ENCODE results near the gene NRDE2.
"Not testable (repeated sequence)": the region's sequence is repeated elsewhere in the genome, so short reads cannot be mapped to it uniquely, and the experiment has no call there.

NRDE2 gene

GRCh38 chr14:90341784-90342183 lies 10.0 kb upstream of the NRDE2 start:
- DNase-seq (ENCODE audit: low read depth), result no peak

- DNase-seq (ENCODE audit: low read depth), result not testable (repeated sequence)
Observed at GRCh38 chr14:90341232-90341631, 9.5 kb upstream of the NRDE2 start.

DNA sequence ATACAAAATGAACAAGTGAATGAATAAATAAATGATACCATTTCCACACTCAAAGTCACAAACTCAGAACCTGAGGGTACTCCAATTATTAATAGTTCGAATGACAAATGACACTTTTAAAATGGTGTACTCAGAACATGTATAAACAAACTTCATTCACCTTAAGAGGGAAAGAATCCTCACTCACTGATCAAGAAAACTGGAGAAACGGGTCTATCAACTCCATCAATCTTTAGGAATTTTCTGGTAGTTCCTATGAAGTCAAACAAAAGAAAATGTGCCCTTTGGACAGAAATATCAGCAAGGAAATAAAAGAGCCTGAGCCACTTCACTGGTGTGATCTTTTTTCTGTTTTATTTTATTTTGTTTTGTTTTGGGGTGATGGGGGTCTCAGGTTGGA lies 5.2 kb upstream of the NRDE2 start:
- no peak for DNase-seq (ENCODE audit: low read depth)

- DNase-seq (ENCODE audit: low read depth), result no peak
Observed at GRCh38 chr14:90336401-90336800, 4.7 kb upstream of the NRDE2 start.

DNA sequence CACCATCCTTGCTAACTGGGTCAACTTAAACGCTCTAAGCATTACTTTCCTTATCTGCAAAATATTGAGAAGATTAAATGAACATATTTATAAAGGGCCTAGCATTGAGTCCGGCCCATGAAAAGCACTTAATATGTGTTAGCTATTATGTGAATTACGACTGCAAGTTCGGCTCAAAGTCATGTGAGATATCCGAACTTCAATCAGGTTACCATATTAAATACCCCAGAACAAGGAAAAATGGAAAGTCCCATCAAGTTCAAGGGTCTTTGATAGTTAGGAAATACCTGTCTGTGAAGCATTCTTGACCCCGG lies 487 bp upstream of the NRDE2 start:
- peak; percentile 8 for DNase-seq (ENCODE audit: low read depth)

DNA sequence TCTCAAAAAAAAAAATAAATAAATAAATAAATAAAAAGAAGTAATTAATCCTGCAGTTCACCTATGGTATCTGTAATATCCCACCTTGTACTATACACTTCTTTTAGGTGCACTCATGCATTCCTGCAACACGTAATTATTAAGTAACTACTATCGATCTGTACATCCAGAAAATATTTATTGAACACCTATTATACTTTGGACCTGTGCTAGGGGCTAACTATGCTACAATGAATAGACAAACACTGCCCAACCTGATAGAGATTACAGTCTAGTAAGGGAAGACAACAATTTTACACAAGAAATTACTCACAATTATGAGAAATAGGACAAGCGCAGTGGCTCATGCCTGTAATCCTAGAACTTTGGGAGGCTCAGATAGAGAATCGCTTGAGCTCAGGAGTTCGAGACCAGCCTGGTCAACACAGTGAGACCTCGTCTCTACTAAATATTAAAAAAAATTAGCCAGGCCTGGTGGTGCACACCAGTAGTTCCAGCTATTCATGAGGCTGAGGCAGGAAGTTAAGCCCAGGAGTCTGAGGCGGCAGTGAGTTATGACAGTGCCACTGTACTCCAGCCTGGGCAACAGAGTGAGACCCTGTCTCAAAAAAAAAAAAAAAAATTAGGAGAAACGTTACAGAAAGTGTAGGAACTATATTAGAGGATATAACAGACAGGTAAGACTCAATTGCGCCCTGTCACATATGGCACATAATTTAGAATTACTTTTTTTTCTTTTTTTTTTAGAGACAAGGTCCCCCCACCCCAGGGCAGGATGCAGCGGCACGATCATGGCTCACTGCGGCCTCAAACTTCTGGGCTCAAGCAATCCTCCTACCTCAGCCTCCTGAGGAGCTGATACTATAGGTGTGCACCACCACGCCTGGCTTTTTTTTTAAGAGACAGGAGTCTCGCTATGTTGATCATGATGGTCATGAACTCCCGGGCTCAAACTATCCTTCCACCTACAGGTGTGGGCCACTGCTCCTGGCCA lies 1.2 kb downstream of the NRDE2 start:
- DNase-seq (ENCODE audit: low read depth), result no peak

DNA sequence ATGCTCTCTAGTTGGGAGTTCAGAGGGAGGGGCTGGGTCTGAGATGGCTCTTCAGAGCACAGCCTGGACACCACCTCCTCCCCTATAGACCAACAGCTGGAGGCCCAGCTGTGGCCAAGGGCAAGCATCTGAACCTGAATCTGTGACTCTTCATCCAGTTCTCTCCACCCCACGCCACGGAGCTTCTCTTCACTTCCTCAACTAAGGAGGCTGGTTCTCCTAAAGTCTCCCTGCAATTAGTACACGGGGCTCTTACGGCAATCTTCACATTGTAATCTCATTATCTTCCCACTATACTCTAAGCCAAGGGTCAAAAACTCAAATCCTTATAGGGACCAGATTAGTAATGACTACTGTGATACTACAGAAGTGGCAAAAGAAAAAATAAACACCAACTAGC lies 9.8 kb downstream of the NRDE2 start:
- no peak for DNase-seq (ENCODE audit: low read depth)

GRCh38 chr14:90319634-90320541 lies 11.9 kb downstream of the NRDE2 start:
- no peak for DNase-seq (ENCODE audit: low read depth)

DNA sequence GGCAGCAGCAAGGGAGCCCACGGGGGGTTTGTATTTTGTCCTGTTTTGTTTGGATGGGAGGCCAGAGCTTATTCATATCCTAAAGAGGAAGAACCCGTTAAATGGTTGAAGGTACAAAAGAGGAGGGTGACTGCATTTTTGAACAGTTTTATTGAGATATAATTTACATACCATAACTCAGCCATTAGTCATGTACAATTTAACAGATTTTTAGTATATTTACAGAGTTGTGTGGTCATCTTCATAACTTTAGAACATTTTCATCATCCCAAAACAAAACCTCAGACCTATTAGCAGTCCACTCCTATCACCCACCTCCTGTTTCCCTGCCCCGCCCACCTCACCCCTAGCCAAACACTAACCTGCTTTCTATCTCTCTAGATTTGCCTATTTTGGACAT lies 12.6 kb downstream of the NRDE2 start:
- peak; percentile 29 for DNase-seq (ENCODE audit: low read depth)

DNA sequence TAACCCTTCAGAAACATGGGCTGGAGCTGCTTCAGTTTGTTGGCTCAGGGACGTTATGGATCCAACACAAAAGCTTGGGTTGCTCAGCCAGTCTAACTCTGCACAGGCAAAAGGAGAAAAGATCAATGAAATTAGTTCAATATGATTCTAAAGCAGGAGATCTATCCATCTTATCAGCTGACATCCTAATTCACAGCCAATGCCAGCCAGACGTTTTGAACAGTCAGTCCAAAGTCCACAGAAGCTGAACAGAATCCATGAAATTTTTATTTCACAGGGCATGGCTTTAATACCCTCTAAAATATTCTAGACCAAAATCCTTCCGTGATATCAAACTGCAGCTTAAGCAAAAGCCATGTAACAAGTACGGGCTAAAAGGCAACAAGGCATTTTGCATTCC lies 13.7 kb downstream of the NRDE2 start:
- no peak for DNase-seq (ENCODE audit: low read depth)

- no peak for DNase-seq (ENCODE audit: low read depth)
Observed at GRCh38 chr14:90317286-90317685, 14.5 kb downstream of the NRDE2 start.

- DNase-seq (ENCODE audit: low read depth), result no peak
Observed at GRCh38 chr14:90308561-90308960, 23.2 kb downstream of the NRDE2 start.

DNA sequence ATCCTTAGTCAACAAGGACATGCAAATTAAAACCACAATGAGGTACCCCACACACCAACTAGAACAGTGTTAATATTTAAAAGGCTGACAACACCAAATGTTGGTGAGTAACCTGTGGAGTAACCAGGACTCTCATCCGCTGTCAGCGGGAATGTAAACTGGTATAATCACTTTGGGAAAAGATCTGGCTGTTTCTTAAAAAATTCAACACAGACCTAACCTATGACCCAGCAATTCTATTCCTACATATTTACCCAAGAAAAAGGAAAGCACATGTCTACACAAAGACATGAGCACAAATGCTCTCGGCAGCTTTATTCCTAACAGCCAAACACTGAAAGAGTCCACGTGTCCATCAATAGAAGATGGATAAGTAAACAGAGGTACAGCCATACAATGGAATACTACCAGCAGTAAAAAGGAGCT lies 26.6 kb downstream of the NRDE2 start:
- DNase-seq (ENCODE audit: low read depth), result no peak

DNA sequence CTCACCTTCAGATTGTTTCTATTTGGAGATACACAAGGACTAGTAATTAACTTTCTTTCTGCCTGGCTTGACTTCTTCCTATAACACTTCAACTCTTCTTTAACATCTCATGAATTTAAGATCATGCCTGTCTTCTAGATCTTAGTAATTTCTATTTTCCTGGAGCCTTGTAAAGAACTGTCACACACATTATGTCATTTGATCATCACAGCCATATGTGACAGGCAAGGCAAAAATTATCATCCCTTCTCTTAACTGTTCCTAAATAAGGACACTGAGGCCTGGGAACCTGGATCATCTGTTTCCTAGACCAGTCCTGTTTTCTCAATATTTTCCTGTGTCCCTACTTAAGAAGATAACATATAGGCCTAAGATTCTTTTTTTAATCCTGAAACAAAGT lies 27.2 kb downstream of the NRDE2 start:
- no peak for DNase-seq (ENCODE audit: low read depth)

DNA sequence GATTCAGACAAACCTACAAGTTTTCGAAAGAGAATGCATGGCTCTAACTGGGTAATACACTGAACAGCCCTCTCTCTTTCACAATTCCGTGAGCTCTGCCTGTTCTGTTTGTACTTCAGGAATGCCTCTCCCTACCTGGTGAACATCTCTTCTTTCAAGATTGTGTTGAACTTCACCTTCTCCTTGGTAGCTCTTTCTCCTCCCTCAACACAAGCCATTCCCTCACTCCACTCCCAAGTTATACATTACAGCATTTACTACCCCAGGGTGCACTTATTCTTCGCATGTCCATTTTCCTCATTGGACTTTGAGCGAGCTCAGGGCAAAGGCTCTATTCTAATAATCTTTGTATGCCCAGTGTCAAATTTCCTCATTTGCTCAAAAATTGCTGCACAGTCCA lies 28.3 kb downstream of the NRDE2 start:
- no peak for DNase-seq (ENCODE audit: low read depth)

DNA sequence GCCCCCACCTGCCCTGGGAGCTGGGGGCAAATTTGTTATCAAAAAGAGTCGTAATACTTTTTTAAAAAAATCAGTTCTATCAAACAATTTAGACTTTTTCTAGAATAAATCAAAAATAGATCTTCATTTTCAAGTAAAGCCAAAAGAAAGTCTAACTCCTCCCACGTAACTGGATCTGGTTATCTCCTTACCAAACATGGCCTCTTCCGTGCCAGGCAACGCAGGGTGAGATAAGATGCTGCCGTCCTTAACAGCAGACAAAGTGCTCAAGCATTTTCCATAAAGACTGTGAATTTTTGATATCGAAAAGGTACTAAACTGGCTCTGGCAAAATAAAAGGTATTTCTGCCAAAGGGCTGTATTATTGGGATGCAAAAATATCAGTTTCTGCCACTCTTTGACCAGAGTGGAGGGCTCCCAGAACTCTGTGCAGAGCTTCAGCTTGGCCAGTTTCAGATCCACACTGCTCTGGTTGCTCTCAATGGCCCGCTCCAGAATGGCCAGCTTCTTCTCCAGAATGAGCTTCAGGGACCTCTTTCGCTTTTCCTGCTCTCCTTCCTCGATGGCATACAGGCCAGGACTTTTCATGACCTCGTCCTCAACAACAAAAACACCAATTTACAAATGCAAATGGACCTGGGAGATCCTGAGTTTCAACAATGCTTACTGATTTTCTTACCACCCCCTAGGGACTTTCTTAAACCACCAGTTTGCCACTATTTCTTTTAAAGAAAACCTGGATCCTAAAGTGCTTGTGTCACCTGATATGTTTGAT lies 29.0 kb downstream of the NRDE2 start:
- no peak for DNase-seq (ENCODE audit: low read depth)

DNA sequence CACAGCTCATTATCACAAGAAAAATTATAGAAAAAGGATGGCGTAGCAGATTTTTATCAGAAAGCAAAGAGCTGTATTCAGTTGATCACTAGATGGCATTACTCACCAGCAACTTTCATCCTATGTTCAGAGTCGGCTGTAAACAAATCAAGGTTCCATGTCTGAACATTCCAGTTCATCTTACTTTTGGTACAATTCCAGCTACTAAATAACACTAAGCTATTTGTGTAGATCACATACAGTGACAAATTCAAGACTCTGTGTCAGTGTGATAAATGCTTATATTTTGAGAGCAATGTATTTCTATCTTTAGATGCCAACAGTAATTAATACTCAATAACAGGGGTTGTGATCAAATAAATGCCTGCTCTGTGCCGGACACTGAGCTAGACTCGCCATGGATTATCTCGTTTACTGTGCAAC lies 30.1 kb downstream of the NRDE2 start:
- no peak for DNase-seq (ENCODE audit: low read depth)

DNA sequence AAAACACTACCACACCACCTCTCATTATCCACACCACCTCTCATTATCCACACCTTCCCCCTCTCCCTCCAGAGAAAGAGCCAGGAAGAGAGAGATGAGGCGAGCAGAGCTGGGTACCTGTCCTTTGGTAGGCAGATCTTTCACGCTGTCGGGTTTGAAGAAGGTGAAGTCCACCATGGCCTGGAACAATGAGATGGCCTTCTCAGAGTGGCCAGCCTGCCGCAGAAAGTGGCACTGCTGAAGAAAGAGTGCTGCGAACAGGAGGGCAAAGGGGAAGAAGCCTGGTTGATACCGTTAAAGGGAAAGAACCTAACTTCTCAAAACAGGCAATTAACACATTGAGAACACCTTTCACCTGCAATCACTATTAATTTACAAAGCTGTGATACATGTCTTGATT lies 30.6 kb downstream of the NRDE2 start:
- no peak for DNase-seq (ENCODE audit: low read depth)

- DNase-seq (ENCODE audit: low read depth), result no peak
Observed at GRCh38 chr14:90300611-90301047, 31.1 kb downstream of the NRDE2 start.

DNA sequence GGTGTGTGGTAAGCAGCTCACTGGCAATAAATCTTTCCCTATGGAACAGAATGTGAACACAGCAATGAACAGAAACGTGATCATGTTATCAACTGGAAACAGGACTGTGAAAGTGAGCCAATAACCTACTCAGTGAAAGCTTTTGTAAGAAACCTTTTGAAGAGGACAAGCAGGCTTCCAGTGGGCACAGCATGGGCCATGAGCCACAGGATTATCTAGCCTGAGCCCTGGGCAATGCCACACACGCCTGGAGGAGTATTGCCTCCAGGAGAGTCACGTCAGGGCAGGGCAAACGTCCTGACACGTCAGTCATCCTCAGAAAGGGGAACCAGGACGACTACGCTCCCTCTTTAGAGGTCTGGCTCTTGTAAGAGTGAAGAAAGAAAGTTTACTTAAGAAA lies 32.3 kb downstream of the NRDE2 start:
- DNase-seq (ENCODE audit: low read depth), result no peak

DNA sequence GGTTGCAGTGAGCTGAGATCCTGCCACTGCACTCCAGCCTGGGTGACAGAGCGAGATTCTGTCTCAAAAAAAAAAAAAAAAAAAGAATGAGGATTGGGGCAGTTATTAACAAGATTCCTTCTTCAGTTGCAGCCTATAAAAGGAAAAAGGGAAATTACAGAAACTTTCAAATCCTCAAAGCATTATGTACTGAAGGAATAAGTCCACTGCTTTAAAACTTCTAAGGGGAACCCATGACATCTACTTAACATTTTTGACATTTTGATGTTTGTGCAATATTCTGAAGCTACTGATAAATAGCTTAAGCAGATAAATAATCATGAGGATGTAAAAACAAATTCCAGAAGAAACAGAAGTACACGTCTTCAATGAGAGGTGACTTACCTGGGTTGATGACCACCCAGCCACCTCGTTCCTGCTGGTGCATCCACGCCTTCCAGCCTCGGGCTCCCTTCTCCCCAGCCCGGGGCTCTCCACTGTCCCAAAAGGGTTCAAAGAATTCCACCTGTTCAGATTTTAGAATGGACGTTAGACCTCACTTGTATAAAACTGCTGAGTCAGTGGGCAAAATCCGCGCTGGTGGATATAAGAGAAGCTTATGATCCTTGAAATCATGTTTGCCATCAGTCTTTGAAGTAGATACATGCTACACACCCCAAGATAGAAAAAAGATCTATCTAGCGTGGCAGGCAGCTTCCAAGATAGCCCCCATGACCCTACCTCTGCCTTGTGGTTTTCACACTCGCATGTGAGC lies 33.7 kb downstream of the NRDE2 start:
- no peak for DNase-seq (ENCODE audit: low read depth)

All from HS-5 (cell line).